Measurements from ENCODE around the gene RELCH. TPM values are rescaled to one million over a fixed set of nuclear protein-coding genes. Genes with fewer than 3 reads are reported as not detected.

Gene RELCH
- total and polyA plus RNA-seq, 2 of the 13 experiments (the other 11 are each of a cell fraction or from before 2014, with no cell fraction given) = 5.6 to 31.7 TPM

DNA sequence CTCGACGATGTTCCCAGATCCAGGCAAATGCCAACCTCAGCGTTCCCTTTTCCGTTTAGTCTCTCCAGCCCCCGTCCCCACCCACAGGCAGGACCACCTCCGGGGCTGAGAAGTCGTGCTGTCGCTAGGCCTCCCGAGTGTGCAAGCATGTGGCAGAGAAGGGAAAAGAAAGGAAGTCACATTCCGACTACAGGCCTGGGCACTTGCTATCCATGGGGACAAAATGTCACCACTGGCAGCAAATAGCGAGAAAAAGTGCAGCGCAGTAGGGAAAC, 619 bp upstream of the RELCH start (continued):
- TF ChIP-seq, protein P1, sequence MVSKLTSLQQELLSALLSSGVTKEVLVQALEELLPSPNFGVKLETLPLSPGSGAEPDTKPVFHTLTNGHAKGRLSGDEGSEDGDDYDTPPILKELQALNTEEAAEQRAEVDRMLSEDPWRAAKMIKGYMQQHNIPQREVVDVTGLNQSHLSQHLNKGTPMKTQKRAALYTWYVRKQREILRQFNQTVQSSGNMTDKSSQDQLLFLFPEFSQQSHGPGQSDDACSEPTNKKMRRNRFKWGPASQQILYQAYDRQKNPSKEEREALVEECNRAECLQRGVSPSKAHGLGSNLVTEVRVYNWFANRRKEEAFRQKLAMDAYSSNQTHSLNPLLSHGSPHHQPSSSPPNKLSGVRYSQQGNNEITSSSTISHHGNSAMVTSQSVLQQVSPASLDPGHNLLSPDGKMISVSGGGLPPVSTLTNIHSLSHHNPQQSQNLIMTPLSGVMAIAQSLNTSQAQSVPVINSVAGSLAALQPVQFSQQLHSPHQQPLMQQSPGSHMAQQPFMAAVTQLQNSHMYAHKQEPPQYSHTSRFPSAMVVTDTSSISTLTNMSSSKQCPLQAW (CRISPR knock-in tag; IDR thresholded peaks at IDR 0.05) = peak; percentile 28; the same call in 1 of the 2 replicates
- TF ChIP-seq ZFP41 (CRISPR knock-in tag; IDR thresholded peaks at IDR 0.05; ENCODE audit: borderline replicate concordance) (no peak), ATF7-NPFF (CRISPR knock-in tag; IDR thresholded peaks at IDR 0.05; ENCODE audit: low read depth) (no peak), ZNF558 (CRISPR knock-in tag; IDR thresholded peaks at IDR 0.05; ENCODE audit: borderline replicate concordance) (no peak; the same call in 1 of the 2 replicates), ZNF614 (CRISPR knock-in tag; IDR thresholded peaks at IDR 0.05; ENCODE audit: borderline replicate concordance) (no peak), ZSCAN20 (CRISPR knock-in tag; IDR thresholded peaks at IDR 0.05; ENCODE audit: borderline replicate concordance) (no peak), ZNF761 (CRISPR knock-in tag; conservative IDR thresholded peaks at IDR 0.05) (no peak), FOXC1 (CRISPR knock-in tag; IDR thresholded peaks at IDR 0.05; ENCODE audit: borderline replicate concordance) (0 out of 2 replicates have a peak, but pooled peaks have one; percentile 23), YEATS4 (CRISPR knock-in tag; IDR thresholded peaks at IDR 0.05; ENCODE audit: borderline replicate concordance) (no peak; the same call in 1 of the 2 replicates), ZSCAN22 (CRISPR knock-in tag; IDR thresholded peaks at IDR 0.05) (no peak), KDM1A (CRISPR knock-in tag; IDR thresholded peaks at IDR 0.05) (no peak), ASH2L (IDR thresholded peaks at IDR 0.05; ENCODE audit: insufficient read length, low read depth, low read length) (peak; percentile 62), ZKSCAN8 (CRISPR knock-in tag; IDR thresholded peaks at IDR 0.05; ENCODE audit: borderline replicate concordance) (no peak)
- TF ChIP-seq, protein P2, sequence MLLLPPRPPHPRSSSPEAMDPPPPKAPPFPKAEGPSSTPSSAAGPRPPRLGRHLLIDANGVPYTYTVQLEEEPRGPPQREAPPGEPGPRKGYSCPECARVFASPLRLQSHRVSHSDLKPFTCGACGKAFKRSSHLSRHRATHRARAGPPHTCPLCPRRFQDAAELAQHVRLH (CRISPR knock-in tag; IDR thresholded peaks at IDR 0.05; ENCODE audit: borderline replicate concordance, low read depth) = no peak
- TF ChIP-seq, protein P3, sequence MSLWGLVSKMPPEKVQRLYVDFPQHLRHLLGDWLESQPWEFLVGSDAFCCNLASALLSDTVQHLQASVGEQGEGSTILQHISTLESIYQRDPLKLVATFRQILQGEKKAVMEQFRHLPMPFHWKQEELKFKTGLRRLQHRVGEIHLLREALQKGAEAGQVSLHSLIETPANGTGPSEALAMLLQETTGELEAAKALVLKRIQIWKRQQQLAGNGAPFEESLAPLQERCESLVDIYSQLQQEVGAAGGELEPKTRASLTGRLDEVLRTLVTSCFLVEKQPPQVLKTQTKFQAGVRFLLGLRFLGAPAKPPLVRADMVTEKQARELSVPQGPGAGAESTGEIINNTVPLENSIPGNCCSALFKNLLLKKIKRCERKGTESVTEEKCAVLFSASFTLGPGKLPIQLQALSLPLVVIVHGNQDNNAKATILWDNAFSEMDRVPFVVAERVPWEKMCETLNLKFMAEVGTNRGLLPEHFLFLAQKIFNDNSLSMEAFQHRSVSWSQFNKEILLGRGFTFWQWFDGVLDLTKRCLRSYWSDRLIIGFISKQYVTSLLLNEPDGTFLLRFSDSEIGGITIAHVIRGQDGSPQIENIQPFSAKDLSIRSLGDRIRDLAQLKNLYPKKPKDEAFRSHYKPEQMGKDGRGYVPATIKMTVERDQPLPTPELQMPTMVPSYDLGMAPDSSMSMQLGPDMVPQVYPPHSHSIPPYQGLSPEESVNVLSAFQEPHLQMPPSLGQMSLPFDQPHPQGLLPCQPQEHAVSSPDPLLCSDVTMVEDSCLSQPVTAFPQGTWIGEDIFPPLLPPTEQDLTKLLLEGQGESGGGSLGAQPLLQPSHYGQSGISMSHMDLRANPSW (CRISPR knock-in tag; IDR thresholded peaks at IDR 0.05; ENCODE audit: borderline replicate concordance) = no peak
- TF ChIP-seq, protein P4, sequence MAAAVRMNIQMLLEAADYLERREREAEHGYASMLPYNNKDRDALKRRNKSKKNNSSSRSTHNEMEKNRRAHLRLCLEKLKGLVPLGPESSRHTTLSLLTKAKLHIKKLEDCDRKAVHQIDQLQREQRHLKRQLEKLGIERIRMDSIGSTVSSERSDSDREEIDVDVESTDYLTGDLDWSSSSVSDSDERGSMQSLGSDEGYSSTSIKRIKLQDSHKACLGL (CRISPR knock-in tag; IDR thresholded peaks at IDR 0.05) = no peak
- TF ChIP-seq, protein P5, sequence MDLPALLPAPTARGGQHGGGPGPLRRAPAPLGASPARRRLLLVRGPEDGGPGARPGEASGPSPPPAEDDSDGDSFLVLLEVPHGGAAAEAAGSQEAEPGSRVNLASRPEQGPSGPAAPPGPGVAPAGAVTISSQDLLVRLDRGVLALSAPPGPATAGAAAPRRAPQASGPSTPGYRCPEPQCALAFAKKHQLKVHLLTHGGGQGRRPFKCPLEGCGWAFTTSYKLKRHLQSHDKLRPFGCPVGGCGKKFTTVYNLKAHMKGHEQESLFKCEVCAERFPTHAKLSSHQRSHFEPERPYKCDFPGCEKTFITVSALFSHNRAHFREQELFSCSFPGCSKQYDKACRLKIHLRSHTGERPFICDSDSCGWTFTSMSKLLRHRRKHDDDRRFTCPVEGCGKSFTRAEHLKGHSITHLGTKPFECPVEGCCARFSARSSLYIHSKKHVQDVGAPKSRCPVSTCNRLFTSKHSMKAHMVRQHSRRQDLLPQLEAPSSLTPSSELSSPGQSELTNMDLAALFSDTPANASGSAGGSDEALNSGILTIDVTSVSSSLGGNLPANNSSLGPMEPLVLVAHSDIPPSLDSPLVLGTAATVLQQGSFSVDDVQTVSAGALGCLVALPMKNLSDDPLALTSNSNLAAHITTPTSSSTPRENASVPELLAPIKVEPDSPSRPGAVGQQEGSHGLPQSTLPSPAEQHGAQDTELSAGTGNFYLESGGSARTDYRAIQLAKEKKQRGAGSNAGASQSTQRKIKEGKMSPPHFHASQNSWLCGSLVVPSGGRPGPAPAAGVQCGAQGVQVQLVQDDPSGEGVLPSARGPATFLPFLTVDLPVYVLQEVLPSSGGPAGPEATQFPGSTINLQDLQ (CRISPR knock-in tag; IDR thresholded peaks at IDR 0.05) = 0 out of 2 replicates have a peak, but pooled peaks have one; percentile 59
- TF ChIP-seq, protein P6, sequence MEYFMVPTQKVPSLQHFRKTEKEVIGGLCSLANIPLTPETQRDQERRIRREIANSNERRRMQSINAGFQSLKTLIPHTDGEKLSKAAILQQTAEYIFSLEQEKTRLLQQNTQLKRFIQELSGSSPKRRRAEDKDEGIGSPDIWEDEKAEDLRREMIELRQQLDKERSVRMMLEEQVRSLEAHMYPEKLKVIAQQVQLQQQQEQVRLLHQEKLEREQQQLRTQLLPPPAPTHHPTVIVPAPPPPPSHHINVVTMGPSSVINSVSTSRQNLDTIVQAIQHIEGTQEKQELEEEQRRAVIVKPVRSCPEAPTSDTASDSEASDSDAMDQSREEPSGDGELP (IDR thresholded peaks at IDR 0.05; ENCODE audit: borderline replicate concordance, low read depth) = no peak
- TF ChIP-seq, protein P7, sequence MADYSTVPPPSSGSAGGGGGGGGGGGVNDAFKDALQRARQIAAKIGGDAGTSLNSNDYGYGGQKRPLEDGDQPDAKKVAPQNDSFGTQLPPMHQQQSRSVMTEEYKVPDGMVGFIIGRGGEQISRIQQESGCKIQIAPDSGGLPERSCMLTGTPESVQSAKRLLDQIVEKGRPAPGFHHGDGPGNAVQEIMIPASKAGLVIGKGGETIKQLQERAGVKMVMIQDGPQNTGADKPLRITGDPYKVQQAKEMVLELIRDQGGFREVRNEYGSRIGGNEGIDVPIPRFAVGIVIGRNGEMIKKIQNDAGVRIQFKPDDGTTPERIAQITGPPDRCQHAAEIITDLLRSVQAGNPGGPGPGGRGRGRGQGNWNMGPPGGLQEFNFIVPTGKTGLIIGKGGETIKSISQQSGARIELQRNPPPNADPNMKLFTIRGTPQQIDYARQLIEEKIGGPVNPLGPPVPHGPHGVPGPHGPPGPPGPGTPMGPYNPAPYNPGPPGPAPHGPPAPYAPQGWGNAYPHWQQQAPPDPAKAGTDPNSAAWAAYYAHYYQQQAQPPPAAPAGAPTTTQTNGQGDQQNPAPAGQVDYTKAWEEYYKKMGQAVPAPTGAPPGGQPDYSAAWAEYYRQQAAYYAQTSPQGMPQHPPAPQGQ (CRISPR knock-in tag; IDR thresholded peaks at IDR 0.05; ENCODE audit: borderline replicate concordance) = no peak
